Lower leg skin (tissue), 3 donors: ENCODE results near the gene NPHS1.

Experiments used
- CTCF ChIP-seq, 3 donors: fragments of 450-650 bp; IDR thresholded peaks; one replicate each; pipeline ENCODE4 v1.5.1; 2016; ENCODE audit warnings: antibody characterized with exemption in 3 of 3, mild to moderate bottlenecking in 3 of 3, moderate library complexity in 2 of 3
- POLR2A ChIP-seq, 2 donors: fragments of 450-650 bp; IDR thresholded peaks; one replicate each; pipeline ENCODE4 v1.6.1; 2016 to 2017; ENCODE audit warnings: antibody characterized with exemption in 2 of 2, mild to moderate bottlenecking in 1 of 2, moderate library complexity in 1 of 2

- TF ChIP-seq POLR2A (IDR thresholded peaks at IDR 0.05) (no peak), CTCF (IDR thresholded peaks at IDR 0.05) (no peak)
These were observed 9.4 kb upstream of the NPHS1 start for GRCh38 chr19:35861640-35862160.
